AG09319 (cell line): ENCODE data around the gene IKZF1.

Source experiments
- DNase-seq: peaks from one replicate; pipeline ENCODE4 v3.0.0-alpha.2; 2010; ENCODE audit warnings: low read depth; ENCODE audit errors: extremely low read depth
- TF ChIP-seq, protein P1 (sequence below): IDR thresholded peaks from 2 replicates; pipeline ENCODE4 v1.5.1; 2011; ENCODE audit warnings: low read depth, mild to moderate bottlenecking, inconsistent platforms, low read length, moderate library complexity

IKZF1 gene

GRCh38 chr7:50330696-50331095 is 26.2 kb downstream of the IKZF1 start:
- no peak for DNase-seq
- TF ChIP-seq, protein P1, sequence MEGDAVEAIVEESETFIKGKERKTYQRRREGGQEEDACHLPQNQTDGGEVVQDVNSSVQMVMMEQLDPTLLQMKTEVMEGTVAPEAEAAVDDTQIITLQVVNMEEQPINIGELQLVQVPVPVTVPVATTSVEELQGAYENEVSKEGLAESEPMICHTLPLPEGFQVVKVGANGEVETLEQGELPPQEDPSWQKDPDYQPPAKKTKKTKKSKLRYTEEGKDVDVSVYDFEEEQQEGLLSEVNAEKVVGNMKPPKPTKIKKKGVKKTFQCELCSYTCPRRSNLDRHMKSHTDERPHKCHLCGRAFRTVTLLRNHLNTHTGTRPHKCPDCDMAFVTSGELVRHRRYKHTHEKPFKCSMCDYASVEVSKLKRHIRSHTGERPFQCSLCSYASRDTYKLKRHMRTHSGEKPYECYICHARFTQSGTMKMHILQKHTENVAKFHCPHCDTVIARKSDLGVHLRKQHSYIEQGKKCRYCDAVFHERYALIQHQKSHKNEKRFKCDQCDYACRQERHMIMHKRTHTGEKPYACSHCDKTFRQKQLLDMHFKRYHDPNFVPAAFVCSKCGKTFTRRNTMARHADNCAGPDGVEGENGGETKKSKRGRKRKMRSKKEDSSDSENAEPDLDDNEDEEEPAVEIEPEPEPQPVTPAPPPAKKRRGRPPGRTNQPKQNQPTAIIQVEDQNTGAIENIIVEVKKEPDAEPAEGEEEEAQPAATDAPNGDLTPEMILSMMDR = no peak

DNA sequence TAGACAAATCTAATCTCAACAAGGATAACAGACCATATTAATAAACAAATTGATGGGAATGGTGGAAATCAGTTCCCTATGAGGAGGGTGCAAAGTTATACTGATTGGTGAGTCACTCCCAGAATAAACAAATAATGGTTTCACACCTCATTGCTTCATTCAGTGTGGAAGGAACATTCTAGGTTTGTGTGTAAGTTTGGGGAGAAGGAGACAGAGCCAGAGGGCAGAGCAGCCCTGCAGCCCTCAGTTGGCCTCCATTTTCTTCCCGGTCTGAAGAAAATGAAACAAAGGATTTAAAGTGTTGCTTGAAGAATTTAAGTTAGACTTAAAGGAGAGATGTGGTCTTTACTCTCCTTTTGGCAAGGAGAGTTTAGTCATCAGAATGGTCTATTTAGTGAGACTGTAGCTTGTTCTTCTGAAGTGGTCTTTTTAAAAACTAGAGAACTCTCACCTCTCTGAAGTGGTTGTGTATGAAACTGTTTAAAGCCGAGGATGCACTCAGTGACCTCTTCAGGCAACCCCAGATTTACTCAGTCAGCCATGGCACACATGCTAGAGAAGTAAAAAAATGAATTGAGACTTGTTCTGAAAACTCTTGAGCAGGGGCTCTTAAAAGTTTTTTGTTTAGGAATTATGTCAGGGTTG is 27.2 kb downstream of the IKZF1 start:
- no peak for DNase-seq
- TF ChIP-seq, protein P1 = no peak

GRCh38 chr7:50332241-50333165 is 28.0 kb downstream of the IKZF1 start:
- DNase-seq = no peak
- TF ChIP-seq, protein P1 = no peak

DNA sequence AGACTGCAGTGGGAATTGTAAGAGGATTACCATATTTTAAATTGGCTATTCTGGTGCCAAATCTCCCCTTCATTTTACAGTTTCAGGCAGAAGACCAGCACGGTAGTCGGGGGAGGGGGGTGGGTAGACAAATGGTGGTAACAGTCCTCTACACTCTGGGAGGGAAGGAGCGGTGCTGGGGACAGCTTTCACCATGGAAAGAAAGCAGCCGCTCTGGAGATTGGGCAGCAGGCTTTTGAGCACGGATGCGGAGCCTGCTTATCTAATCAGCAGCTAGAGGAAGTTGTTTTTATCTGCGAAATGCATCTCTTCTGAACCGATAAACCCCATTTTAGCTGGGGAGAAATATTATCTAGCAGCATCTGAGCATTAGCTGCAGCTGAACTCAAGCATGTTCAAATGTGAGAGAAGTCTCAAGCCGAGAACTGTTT is 28.7 kb downstream of the IKZF1 start:
- DNase-seq = no peak

GRCh38 chr7:50334341-50334994 is 30.0 kb downstream of the IKZF1 start:
- no peak for DNase-seq
- TF ChIP-seq, protein P1 = no peak

More for the DNA sequence above, 28.7 kb downstream of the IKZF1 start:
- TF ChIP-seq, protein P1 = no peak

DNA sequence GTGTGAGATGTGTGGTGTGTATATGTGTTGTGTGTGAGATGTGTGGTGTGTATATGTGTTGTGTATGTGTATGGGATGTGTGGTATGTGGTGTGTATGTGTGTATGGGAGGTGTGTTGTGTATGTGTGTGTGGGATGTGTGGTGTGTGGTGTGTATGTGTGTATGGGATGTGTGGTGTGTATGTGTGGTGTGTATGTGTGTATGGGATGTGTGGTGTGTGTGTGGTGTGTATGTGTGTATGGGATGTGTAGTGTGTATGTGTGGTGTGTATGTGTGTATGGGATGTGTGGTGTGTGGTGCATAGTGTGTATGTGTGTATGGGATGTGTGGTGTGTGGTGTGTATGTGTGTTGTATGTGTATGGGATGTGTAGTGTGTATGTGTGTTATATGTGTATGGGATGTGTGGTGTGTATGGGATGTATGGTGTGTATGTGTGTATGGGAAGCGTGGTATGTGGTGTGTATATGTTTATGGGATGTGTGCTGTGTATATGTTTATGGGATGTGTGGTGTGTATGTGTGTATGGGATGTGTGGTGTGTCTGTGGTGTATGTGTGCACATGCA is 30.8 kb downstream of the IKZF1 start:
- TF ChIP-seq, protein P1 = no peak
- DNase-seq = no peak
